Panc1 (cell line): Measurements from ENCODE around the gene EMB.
A peak's percentile ranks its signal among the peaks of the same experiment; 100 is the strongest.

Experiments used
- CTCF ChIP-seq: fragments of 450-650 bp; IDR thresholded peaks from 2 replicates; pipeline ENCODE4 v1.5.1; 2017; ENCODE audit warnings: mild to moderate bottlenecking
- REST ChIP-seq, 2 experiments: IDR thresholded peaks; 2 replicates each; pipeline ENCODE4 v1.6.1; 2011 to 2012; ENCODE audit warnings: low read depth in 2 of 2, control low read depth in 1 of 2, low read length in 1 of 2, mild to moderate bottlenecking in 1 of 2, moderate library complexity in 1 of 2; ENCODE audit not compliant: insufficient read depth in 1 of 2

GRCh38 chr5:50440651-50441492 is at the start of gene EMB:
- TF ChIP-seq CTCF (peak; percentile 43), REST (IDR thresholded peaks at IDR 0.05; ENCODE audit: insufficient read depth in 1 of 2, low read depth in 2 of 2, low read length in 1 of 2) (no peak)
